Measurements from ENCODE around the gene CPEB1.

GRCh38 chr15:82570721-82571508 lies 76.2 kb downstream of the CPEB1 start:
- TF ChIP-seq ZNF140 (tag by site-specific recombination; IDR thresholded peaks at IDR 0.05) (no peak), ZBTB10 (tag by site-specific recombination; IDR thresholded peaks at IDR 0.05) (no peak), ZNF292 (tag by site-specific recombination; IDR thresholded peaks at IDR 0.05; ENCODE audit: borderline replicate concordance, low read depth) (no peak), ZNF560 (tag by site-specific recombination; IDR thresholded peaks at IDR 0.05; ENCODE audit: borderline replicate concordance) (no peak), ZNF394 (tag by site-specific recombination; IDR thresholded peaks at IDR 0.05; ENCODE audit: borderline replicate concordance) (no peak), ZNF148 (tag by site-specific recombination; IDR thresholded peaks at IDR 0.05; ENCODE audit: borderline replicate concordance) (no peak), ZNF830 (tag by site-specific recombination; IDR thresholded peaks at IDR 0.05; ENCODE audit: low read depth) (no peak), ZBTB21 (tag by site-specific recombination; IDR thresholded peaks at IDR 0.05) (no peak), ZNF670 (tag by site-specific recombination; IDR thresholded peaks at IDR 0.05; ENCODE audit: low read depth) (no peak), ZNF660 (tag by site-specific recombination; IDR thresholded peaks at IDR 0.05) (no peak)
- TF ChIP-seq, protein P1, sequence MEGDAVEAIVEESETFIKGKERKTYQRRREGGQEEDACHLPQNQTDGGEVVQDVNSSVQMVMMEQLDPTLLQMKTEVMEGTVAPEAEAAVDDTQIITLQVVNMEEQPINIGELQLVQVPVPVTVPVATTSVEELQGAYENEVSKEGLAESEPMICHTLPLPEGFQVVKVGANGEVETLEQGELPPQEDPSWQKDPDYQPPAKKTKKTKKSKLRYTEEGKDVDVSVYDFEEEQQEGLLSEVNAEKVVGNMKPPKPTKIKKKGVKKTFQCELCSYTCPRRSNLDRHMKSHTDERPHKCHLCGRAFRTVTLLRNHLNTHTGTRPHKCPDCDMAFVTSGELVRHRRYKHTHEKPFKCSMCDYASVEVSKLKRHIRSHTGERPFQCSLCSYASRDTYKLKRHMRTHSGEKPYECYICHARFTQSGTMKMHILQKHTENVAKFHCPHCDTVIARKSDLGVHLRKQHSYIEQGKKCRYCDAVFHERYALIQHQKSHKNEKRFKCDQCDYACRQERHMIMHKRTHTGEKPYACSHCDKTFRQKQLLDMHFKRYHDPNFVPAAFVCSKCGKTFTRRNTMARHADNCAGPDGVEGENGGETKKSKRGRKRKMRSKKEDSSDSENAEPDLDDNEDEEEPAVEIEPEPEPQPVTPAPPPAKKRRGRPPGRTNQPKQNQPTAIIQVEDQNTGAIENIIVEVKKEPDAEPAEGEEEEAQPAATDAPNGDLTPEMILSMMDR (tag by site-specific recombination; IDR thresholded peaks at IDR 0.05), result no peak
- TF ChIP-seq, protein P2, sequence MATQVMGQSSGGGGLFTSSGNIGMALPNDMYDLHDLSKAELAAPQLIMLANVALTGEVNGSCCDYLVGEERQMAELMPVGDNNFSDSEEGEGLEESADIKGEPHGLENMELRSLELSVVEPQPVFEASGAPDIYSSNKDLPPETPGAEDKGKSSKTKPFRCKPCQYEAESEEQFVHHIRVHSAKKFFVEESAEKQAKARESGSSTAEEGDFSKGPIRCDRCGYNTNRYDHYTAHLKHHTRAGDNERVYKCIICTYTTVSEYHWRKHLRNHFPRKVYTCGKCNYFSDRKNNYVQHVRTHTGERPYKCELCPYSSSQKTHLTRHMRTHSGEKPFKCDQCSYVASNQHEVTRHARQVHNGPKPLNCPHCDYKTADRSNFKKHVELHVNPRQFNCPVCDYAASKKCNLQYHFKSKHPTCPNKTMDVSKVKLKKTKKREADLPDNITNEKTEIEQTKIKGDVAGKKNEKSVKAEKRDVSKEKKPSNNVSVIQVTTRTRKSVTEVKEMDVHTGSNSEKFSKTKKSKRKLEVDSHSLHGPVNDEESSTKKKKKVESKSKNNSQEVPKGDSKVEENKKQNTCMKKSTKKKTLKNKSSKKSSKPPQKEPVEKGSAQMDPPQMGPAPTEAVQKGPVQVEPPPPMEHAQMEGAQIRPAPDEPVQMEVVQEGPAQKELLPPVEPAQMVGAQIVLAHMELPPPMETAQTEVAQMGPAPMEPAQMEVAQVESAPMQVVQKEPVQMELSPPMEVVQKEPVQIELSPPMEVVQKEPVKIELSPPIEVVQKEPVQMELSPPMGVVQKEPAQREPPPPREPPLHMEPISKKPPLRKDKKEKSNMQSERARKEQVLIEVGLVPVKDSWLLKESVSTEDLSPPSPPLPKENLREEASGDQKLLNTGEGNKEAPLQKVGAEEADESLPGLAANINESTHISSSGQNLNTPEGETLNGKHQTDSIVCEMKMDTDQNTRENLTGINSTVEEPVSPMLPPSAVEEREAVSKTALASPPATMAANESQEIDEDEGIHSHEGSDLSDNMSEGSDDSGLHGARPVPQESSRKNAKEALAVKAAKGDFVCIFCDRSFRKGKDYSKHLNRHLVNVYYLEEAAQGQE (tag by site-specific recombination; IDR thresholded peaks at IDR 0.05), result no peak

Data from HEK293 (cell line).